CD4-positive, CD25-positive, alpha-beta regulatory T cell (primary cell): Measurements from ENCODE around the gene CIB4. TPM values are rescaled to one million over a fixed set of nuclear protein-coding genes. Genes with fewer than 3 reads are reported as not detected.

Experiments used
- ATAC-seq, 2 donors: fragments of 150-1000 bp; cut with Tn5 transposase; one replicate each; pipeline ENCODE4 v1.10.0; 2021; ENCODE audit warnings: low read depth in 2 of 2, moderate number of reproducible peaks in 2 of 2, moderate library complexity in 1 of 2
- DNase-seq, 3 donors: peaks; one replicate each; pipeline versions ENCODE4 v3.0.0 to v3.0.0-alpha.2; 2012 to 2022; ENCODE audit warnings: mixed read lengths in 1 of 3
- H3K27ac ChIP-seq: one replicate; pipeline ENCODE4 v1.7.0; 2013; ENCODE audit warnings: mild to moderate bottlenecking, low read length; ENCODE audit not compliant: insufficient read depth, poor library complexity, severe bottlenecking
- H3K27me3 ChIP-seq: one replicate; pipeline ENCODE4 v1.7.0; 2013; ENCODE audit warnings: low read length; ENCODE audit not compliant: control insufficient read depth, insufficient read depth
- H3K36me3 ChIP-seq: one replicate; pipeline ENCODE4 v1.7.0; 2013; ENCODE audit warnings: mild to moderate bottlenecking, low read length, moderate library complexity; ENCODE audit not compliant: control insufficient read depth, insufficient read depth
- H3K4me1 ChIP-seq: 2 replicates; pipeline ENCODE4 v1.7.0; 2013; ENCODE audit warnings: mild to moderate bottlenecking, low read length; ENCODE audit not compliant: insufficient read depth, control insufficient read depth, poor library complexity, severe bottlenecking
- H3K4me3 ChIP-seq: one replicate; pipeline ENCODE4 v1.7.0; 2013; ENCODE audit warnings: low read depth, mild to moderate bottlenecking, low read length, moderate library complexity
- H3K9me3 ChIP-seq, 2 experiments: 1 replicate in 1 of 2; 2 replicates in 1 of 2; pipeline ENCODE4 v1.7.0; 2013; ENCODE audit warnings: low read length in 2 of 2, mild to moderate bottlenecking in 1 of 2, moderate library complexity in 1 of 2; ENCODE audit not compliant: control insufficient read depth in 2 of 2
- H3K27ac Mint-ChIP-seq, 3 donors: one replicate each; pipeline ENCODE4 v1.8.0; 2020 to 2022; ENCODE audit warnings: mild to moderate bottlenecking in 3 of 3, mixed read lengths in 3 of 3, moderate library complexity in 2 of 3
- H3K27me3 Mint-ChIP-seq: one replicate; pipeline ENCODE4 v1.8.0; 2022; ENCODE audit warnings: mild to moderate bottlenecking, mixed read lengths
- H3K36me3 Mint-ChIP-seq: one replicate; pipeline ENCODE4 v1.8.0; 2020; ENCODE audit warnings: mixed read lengths
- H3K4me1 Mint-ChIP-seq, 4 donors: one replicate each; pipeline ENCODE4 v1.8.0; 2020 to 2022; ENCODE audit warnings: mixed read lengths in 4 of 4, mild to moderate bottlenecking in 1 of 4
- H3K4me3 Mint-ChIP-seq, 4 donors: one replicate each; pipeline ENCODE4 v1.8.0; 2020 to 2022; ENCODE audit warnings: mild to moderate bottlenecking in 4 of 4, mixed read lengths in 4 of 4, moderate library complexity in 3 of 4
- H3K9me3 Mint-ChIP-seq, 7 donors: one replicate each; pipeline ENCODE4 v1.8.0; 2020 to 2022; ENCODE audit warnings: mixed read lengths in 7 of 7, mild to moderate bottlenecking in 3 of 7, moderate library complexity in 2 of 7
- polyA plus RNA-seq, 4 donors: library from polyadenylated mRNA; unstranded; fragments of 300-500 nt; fragmentation: Illumina TruSeq; gene quantifications; one replicate each; pipeline ENCODE4 v1.2.3, GENCODE V29; 2021
- total RNA-seq: library from RNA; stranded (reverse); gene quantifications from one replicate; pipeline ENCODE4 v1.2.3, GENCODE V29; 2022

CIB4 gene
- total and polyA plus RNA-seq, 5 donors from 2014 or later, result not detected

GRCh38 chr2:26537826-26538475, 103.2 kb downstream of the CIB4 start:
- no peaks in the 10 kb centered on the region for H3K9me3 ChIP-seq
- Mint-ChIP-seq H3K27ac (no peak overlapping the region), H3K4me1 (no peaks in the 10 kb centered on the region), H3K9me3 (peaks cover 0 to 2% (median 0%) of the 10 kb centered on the region in 7 donors), H3K27me3 (peaks cover 4% of the 10 kb centered on the region), H3K36me3 (no peaks in the 10 kb centered on the region), H3K4me3 (no peak overlapping the region)
- no peak for DNase-seq
- no peaks in the 10 kb centered on the region for H3K27me3 ChIP-seq
- no peak for ATAC-seq
- H3K27ac ChIP-seq, result no peak overlapping the region
- H3K4me1 ChIP-seq, result no peaks in the 10 kb centered on the region
- H3K36me3 ChIP-seq, result no peaks in the 10 kb centered on the region
- no peak overlapping the region for H3K4me3 ChIP-seq

GRCh38 chr2:26537069-26537825, 103.9 kb downstream of the CIB4 start:
- Mint-ChIP-seq H3K9me3 (peaks cover 0 to 2% (median 0%) of the 10 kb centered on the region in 7 donors), H3K27me3 (peaks cover 4% of the 10 kb centered on the region), H3K27ac (no peak overlapping the region), H3K36me3 (no peaks in the 10 kb centered on the region), H3K4me3 (no peak overlapping the region), H3K4me1 (no peaks in the 10 kb centered on the region)
- ATAC-seq, result no peak
- H3K4me3 ChIP-seq, result no peak overlapping the region
- no peak for DNase-seq
- H3K27me3 ChIP-seq, result no peaks in the 10 kb centered on the region
- no peaks in the 10 kb centered on the region for H3K4me1 ChIP-seq
- no peak overlapping the region for H3K27ac ChIP-seq
- no peaks in the 10 kb centered on the region for H3K9me3 ChIP-seq
- H3K36me3 ChIP-seq, result no peaks in the 10 kb centered on the region

DNA sequence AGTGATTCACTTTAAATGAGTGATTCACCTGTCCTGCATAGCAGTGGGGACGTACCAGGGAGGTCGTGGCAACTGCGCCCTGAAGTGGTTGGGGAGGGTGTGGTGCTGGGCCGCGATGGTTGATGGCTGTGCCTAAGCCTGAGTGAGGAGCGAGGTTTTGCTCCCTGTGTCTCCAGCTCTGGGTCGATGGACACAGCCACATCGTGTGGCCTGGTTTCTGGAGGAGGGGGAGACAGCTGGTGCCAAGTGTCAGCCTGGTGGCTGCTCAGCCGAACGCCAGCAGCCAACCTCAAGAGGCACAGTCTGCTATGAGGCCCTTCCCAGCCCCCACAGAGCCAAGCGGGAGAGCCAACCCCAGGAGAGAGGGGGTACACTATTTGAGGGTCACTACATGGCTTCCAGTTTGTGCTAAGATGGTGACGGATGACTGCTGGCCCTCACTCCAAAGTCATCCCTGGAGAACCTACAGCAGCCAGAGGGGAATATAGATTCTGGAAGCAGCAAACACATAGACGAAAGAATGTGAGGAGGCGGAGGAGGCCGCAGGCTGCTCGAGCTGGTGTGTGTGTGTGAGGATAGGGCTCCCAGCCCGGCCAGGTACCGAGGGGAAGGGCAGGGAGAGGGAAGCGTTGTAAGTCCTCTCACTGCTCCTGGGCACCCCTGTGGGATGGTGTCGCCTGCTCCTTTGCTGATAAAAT, 104.6 kb downstream of the CIB4 start:
- Histone ChIP-seq H3K27me3 (no peaks in the 10 kb centered on the region), H3K4me3 (no peak overlapping the region), H3K9me3 (no peaks in the 10 kb centered on the region), H3K36me3 (no peaks in the 10 kb centered on the region), H3K4me1 (no peaks in the 10 kb centered on the region), H3K27ac (no peak overlapping the region)
- Mint-ChIP-seq H3K9me3 (peaks cover 0 to 2% (median 0%) of the 10 kb centered on the region in 7 donors), H3K27me3 (peaks cover 4% of the 10 kb centered on the region), H3K27ac (no peak overlapping the region), H3K36me3 (no peaks in the 10 kb centered on the region), H3K4me1 (no peaks in the 10 kb centered on the region), H3K4me3 (no peak overlapping the region)
- DNase-seq (no peak), ATAC-seq (no peak)

GRCh38 chr2:26535663-26536275, 105.4 kb downstream of the CIB4 start:
- H3K4me1 ChIP-seq, result no peaks in the 10 kb centered on the region
- Mint-ChIP-seq H3K27ac (no peak overlapping the region), H3K4me3 (no peak overlapping the region), H3K9me3 (peaks cover 0 to 2% (median 0%) of the 10 kb centered on the region in 7 donors), H3K27me3 (peaks cover 4% of the 10 kb centered on the region), H3K36me3 (no peaks in the 10 kb centered on the region), H3K4me1 (no peaks in the 10 kb centered on the region)
- ATAC-seq (no peak), DNase-seq (no peak)
- H3K36me3 ChIP-seq, result no peaks in the 10 kb centered on the region
- H3K4me3 ChIP-seq, result no peak overlapping the region
- no peaks in the 10 kb centered on the region for H3K27me3 ChIP-seq
- H3K27ac ChIP-seq, result no peak overlapping the region
- no peaks in the 10 kb centered on the region for H3K9me3 ChIP-seq

GRCh38 chr2:26534865-26535662, 106.1 kb downstream of the CIB4 start:
- DNase-seq (no peak), ATAC-seq (no peak)
- Histone ChIP-seq H3K27me3 (no peaks in the 10 kb centered on the region), H3K9me3 (no peaks in the 10 kb centered on the region), H3K27ac (no peak overlapping the region), H3K36me3 (no peaks in the 10 kb centered on the region), H3K4me1 (no peaks in the 10 kb centered on the region), H3K4me3 (no peak overlapping the region)
- no peaks in the 10 kb centered on the region for H3K4me1 Mint-ChIP-seq
- H3K27me3 Mint-ChIP-seq, result peaks cover 4% of the 10 kb centered on the region
- peaks cover 0 to 2% (median 0%) of the 10 kb centered on the region in 7 donors for H3K9me3 Mint-ChIP-seq
- no peaks in the 10 kb centered on the region for H3K36me3 Mint-ChIP-seq
- no peak overlapping the region for H3K27ac Mint-ChIP-seq
- no peak overlapping the region for H3K4me3 Mint-ChIP-seq

GRCh38 chr2:26534098-26534864, 106.9 kb downstream of the CIB4 start:
- Mint-ChIP-seq H3K9me3 (peaks cover 0 to 2% (median 0%) of the 10 kb centered on the region in 7 donors), H3K27ac (no peak overlapping the region), H3K4me1 (no peaks in the 10 kb centered on the region), H3K4me3 (no peak overlapping the region), H3K27me3 (peaks cover 4% of the 10 kb centered on the region), H3K36me3 (no peaks in the 10 kb centered on the region)
- no peaks in the 10 kb centered on the region for H3K4me1 ChIP-seq
- DNase-seq (no peak), ATAC-seq (no peak)
- H3K36me3 ChIP-seq, result no peaks in the 10 kb centered on the region
- no peak overlapping the region for H3K27ac ChIP-seq
- no peaks in the 10 kb centered on the region for H3K27me3 ChIP-seq
- H3K4me3 ChIP-seq, result no peak overlapping the region
- H3K9me3 ChIP-seq, result no peaks in the 10 kb centered on the region
